GM18520 (cell line): ENCODE results near the gene LTBP4.

Experiments used
- ATAC-seq: cut with Tn5 transposase; IDR thresholded peaks from one replicate; pipeline ENCODE4 v1.9.1; 2021; ENCODE audit not compliant: unreplicated experiment

LTBP4 gene

DNA sequence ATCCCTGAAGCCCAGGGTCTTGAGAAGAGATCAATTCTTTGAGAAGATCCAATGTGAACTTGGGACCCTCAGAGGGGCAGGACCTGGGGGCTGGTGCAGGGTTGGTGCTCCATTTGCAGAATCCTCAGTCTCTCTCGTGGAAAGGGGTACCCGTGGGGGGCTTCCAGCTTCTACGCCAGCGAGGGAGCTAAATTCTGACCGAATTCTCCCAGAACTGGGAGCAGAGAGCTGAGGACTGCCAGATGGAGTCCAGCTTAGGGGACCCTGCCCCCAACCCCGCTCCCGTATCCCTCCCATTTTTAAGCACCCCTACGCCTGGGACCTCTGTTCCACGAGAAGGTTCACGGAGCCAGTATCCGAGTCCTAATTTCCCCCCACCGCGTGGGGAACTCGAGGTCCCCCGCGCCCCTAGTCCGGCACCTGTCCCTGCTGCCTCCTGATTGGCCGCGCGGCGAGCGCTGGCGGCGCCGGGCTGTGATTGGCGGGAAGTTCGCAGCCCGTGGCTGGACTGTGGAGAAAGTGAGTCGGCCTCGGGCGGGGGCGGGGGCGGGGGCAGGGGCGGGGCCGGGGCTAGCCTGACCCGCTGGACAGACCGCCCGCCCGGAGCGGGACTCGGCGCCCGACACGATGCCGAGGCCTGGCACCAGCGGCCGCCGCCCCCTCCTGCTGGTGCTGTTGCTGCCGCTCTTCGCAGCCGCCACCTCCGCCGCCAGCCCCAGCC, 4.4 kb upstream of the LTBP4 start:
- ATAC-seq: no peak

DNA sequence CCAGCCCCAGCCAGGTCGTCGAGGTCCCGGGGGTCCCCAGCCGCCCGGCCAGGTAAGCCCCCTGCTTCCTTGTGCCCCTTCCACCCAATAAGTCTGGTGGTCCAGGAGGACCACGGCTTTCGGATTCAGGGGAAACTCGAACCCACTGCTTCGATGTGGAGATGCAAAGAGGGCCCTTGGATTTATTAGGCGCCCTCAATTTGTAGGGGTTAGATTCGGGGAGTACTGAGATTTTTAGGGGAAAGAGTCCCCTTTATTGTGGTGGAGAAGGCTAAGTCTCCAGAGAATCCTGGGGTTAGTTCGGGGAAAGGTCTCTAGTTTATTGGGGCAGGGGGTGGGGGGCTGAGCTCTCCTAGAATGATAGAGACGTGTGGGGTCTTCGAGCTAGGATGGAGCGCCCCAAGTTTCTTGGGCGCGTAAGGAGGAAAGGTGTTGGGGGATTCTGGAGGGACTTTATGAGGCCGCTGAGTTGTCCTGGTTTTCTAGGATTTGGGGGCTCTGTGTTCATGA, 3.8 kb upstream of the LTBP4 start:
- no peak for ATAC-seq

DNA sequence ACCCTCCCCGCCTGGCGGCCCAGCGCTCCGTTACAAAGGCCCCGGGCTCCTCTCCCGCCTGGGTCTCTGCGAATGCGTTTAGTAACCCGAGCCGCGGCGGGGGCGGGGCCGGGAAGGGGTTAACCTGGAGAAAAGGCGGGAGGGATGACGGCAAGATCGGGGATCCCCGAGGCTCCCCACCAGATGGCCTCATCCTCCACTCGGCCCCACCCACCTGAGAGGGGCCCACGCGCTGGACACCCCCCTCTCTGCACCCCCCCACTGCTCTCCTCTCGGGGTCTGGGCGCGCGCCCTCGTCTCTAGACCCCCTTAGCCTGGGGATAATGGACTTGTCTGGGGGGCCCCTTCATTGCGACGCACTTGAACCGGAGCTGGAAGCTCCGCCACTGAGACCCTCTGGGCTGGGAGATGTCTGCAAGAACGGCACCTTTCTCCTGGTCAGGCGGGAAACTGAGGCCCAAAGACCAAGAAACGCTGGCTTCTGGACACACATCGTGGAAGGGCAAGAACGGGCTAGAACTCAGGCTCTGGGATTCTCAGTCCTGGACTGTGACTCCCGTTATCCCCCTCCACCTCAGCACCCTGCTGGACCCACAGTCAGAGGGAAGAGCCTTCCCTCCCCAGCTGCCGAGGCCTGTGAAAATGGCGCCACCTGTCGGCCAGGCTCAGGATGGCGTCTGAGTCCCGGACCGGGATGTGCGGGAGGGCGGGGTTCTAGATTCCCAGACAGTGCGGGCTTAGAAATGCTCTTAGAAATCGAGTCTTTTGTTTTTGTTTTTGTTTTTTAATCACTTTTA, 2.9 kb upstream of the LTBP4 start:
- ATAC-seq: peak; percentile 43

DNA sequence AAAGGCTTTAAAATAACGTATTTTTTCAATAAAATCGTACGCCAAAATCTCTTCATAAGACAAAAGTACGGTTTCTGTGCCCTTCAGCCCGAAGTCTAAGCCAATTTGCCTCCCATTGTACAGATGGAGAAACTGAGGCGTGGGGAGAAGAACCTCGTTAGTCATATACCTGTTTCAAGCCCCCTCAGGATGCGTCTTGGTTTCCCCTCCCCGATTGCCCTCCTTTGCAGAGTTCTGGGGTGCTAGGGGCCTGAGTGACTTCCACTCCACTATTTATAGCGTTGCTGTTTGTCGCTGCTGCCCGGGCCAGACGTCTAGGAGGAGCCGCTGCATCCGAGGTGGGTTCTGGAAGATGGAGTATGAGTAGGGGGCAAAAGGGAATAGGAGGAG, 2.3 kb upstream of the LTBP4 start:
- no peak for ATAC-seq

DNA sequence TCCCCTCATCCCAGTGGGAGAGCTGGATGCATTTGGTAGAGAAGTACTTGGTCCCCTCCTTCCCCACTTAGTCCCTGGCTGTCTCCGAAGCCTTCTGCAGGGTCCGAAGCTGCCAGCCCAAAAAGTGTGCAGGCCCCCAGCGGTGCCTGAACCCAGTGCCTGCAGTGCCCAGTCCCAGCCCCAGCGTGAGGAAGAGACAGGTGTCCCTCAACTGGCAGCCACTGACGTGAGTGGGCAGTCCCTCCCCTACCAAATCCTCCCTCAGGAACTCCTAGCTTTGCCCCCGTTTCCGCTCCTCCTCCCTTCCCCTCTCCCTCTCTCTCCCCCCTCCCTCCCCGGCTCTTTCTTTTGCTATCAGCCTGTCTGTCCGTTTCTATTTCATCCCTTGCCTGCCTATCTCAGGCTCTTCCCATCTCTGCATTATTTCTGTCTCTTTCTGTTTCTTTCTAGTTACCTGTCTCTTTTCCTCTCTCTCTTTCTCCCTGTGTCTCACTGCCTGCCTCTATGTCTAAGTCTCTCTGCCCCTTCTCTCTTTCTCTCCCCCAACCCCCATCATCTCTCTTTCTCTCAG, 1.8 kb upstream of the LTBP4 start:
- ATAC-seq: no peak

DNA sequence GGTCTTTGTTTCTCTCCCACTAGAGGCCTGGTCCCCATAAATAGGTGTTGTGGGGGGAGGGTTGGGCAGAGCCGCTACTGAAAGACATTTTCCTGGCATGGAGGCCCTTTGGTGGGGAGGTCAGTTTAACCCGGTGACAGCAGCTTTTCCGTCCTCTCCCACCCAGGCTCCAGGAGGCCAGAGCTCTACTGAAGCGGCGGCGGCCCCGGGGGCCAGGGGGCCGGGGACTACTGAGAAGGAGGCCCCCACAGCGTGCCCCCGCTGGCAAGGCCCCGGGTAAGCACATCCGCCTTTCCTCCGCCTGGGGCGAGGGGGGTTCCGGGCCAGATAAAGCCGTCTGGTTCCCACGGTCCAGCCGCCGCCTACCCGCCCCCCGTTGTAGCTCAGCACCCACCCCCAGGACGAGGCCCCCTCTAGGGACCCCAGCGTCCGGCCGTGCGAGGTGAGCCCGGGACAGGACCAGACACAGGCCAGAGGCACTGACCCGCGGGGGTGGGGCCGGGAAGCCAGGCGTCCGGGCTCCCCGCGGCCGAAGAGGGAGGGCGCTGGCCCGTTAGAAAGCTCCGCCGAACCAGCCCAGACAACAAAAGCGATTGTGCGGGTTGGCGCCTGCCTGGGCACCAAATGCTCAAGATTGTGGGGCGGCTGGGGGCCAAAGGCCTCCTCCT, 1.1 kb upstream of the LTBP4 start:
- no peak for ATAC-seq

DNA sequence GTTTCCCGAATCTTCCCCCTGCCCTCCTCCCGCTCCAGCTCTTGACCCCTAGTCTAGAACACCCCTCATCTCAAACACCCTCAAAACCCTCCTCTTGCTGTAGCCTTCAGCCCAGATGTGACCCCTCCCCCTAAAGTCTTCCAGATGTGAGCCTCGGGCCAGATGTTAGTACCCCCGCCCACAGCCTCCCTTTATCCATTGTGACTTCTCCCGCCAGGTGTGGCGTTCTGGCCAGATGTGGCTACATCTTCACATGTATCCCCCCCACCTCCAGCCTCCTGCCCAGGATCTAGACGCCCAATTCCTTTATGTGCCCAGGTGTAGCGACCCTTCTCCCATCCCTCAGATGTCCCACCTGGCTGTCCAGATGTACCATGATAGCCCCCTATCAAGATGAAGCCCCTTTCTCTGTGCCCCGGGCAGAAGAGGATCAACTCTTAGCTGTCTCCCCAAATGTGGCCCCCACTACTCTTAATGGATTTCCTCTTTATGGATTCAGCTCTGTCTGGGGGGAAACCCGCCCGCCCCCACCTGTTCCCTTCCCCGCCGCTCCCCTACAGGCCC, 517 bp upstream of the LTBP4 start:
- ATAC-seq: no peak

DNA sequence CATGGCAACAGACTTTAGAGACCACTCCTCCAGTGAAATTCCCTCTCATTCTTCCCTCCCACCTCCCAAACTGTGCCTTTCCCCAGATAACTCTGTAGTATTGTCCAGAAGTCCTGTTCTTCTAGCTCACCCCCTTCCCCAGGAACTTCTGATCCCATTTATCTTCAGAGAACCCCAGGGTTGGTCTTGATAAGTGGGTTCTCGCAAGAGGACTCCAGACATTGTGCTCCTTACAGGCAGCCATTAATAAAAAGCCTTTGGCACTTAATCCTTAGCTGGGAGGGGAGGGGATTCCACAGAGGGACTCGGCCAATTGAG, 1.9 kb downstream of the LTBP4 start:
- ATAC-seq: no peak

DNA sequence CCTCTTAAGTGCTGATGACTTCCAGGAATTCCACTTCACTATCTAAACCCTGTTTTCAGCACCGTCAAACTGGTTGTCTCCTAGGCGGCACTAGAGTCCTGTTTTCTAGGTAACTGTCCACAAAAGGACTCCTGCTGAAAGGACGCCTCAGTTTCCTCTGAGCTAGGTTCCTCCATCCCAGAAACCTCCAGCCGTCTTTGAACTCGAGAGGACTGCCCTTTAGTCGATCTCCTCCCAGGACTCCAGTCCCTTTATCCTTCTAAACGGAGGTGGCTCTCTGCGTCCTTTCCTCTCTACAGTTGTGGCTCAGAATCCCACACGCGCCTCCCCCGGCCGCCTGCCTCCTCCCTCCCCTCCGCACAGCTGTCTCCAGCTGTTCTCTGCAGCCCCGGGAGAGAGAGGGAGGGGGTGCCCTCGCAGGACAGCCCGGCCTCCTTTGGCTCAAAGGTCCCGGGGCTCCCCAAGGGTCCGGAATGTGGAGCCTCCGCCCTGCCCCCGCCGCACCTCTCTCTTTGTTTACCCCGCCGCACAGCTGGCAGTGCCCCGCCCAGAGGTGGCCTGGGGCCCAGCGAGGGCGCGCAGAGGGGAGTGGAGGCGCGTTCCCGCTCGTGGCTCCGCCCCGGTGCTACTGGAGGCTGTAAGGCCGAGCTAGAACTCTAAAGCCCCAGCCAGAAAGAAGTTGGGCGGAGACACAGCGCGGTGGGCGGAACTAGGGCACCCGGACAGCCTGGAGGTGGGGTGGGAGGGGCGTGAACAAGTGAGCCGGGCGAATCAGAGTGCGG, 2.4 kb downstream of the LTBP4 start:
- ATAC-seq: peak; percentile 59

DNA sequence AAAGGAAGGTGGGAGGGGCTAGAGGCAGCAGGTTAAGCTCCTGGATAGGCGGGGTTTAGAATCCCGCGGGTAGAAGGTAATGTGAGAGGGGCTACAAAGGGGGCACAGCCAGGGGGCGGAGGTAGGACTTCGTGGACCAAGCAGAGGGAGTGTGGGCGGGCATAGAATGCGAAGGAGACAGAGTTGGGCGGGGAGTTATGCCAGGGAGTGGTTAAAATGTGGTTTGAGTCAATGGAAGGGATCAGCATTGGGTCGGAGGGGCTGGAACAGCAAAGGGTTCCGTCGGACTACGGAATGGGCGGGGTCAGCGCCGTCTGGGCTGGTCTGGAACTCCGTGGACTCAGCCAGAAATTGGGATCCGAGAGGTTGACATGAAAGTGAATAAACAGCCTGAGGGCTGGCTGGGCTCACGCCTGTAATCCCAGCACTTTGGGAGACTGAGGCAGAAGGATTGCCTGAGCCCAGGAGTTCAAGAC, 3.0 kb downstream of the LTBP4 start:
- ATAC-seq: no peak

DNA sequence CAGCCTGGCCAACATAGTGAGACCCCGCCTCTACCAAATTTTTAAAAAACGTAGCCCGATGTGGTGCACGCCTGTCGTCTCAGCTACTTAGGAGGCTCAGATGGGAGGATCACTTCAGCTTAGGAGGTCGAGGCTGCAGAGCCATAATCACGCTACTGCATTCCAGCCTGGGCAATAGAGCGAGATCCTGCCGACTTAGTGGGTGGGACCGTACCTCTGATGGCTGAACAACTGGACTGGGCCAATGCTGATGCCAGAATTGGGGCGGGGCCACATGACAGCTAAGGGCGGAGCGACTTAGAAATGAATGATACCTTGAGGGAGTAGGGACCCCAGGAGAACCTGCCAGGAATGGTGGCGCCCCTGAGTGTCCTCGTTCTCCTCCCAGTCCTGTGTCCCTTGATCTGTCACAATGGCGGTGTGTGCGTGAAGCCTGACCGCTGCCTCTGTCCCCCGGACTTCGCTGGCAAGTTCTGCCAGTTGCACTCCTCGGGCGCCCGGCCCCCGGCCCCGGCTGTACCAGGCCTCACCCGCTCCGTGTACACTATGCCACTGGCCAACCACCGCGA, 3.6 kb downstream of the LTBP4 start:
- no peak for ATAC-seq

DNA sequence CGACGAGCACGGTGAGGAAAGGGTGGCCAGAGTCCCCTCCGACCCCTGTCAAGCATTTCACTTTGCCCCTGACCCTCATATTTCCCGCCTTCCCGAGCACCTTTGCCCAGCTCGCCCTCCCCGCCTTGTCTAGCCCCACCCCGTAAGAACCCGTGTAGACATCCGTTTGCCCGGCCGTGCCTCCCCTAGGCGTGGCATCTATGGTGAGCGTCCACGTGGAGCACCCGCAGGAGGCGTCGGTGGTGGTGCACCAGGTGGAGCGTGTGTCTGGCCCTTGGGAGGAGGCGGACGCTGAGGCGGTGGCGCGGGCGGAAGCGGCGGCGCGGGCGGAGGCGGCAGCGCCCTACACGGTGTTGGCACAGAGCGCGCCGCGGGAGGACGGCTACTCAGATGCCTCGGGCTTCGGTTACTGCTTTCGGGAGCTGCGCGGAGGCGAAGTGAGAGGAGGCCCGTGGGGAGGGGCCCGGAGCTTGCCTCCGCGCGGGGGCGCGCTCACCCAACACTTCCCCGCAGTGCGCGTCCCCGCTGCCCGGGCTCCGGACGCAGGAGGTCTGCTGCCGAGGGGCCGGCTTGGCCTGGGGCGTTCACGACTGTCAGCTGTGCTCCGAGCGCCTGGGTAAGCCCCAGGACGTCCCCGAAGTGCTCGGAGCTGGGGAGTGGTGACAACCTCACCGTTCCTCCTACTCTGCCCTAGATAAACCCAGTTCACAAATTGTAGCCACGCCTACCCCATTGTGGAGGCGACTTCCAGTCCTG, 4.2 kb downstream of the LTBP4 start:
- peak; percentile 37 for ATAC-seq

DNA sequence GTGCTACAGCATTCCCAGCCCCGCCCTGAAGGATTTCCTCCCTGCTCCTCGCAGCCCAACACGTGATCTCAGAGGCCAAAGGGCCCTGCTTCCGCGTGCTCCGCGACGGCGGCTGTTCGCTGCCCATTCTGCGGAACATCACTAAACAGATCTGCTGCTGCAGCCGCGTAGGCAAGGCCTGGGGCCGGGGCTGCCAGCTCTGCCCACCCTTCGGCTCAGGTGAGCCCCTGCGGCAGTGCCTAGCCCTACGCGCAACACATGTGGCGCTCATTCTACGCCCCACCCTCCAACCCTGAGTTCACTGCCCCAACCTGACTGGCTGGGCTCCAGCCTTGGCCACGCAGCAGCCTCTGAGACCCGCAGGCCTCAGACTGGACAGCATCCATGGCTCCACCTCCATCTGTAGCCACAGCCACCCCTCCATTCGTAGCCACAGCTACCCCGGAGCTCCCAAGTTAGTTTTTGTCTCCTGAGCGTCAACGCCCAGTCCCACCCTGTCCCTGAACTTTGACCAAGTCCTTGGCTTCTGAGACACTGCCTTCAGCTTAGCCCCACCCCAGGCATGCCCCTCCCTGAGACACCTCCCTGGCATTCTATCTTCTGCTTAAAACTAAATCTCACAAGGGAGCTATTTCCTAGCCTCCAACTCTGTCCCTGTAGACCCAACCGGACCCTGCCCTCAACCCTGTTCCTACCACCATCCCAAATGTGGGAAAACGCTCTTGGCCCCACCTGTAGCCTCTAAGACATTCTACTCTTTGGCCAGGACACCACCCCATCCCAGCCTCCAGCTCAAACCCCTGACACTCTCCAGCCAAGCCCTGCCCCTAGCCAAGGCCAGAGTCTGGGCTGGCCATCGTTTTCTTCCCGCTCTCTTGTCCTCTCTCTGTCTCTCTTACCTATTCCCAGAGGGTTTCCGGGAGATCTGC, 6.4 kb downstream of the LTBP4 start:
- ATAC-seq: no peak

DNA sequence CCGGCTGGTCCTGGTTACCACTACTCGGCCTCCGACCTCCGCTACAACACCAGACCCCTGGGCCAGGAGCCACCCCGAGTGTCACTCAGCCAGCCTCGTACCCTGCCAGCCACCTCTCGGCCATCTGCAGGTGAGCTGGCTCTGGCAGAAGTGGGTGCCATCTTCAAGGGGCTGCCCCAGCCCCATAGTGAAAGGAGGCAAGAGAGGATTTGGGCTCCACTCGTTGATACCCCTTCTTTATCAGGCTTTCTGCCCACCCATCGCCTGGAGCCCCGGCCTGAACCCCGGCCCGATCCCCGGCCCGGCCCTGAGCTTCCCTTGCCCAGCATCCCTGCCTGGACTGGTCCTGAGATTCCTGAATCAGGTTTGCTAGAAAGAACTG, 7.1 kb downstream of the LTBP4 start:
- no peak for ATAC-seq

DNA sequence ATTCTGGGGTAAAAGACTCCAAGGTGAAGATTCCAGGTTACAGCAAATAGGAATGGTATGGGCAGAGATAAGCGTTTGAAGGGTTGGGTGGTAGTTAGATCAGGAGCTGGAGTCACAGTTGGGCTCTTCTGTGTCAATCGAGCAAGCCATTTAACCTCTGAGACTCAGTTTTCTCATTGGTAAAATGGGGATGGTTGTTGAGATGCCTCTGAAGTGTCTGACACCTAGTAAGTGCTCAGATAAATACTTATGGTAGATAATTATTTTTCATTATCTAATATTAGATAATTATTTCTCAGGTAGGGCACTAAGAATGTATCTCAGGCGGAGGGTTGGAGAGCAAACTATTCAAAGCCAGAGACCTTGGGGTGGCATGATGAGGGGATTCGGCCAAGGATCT, 7.8 kb downstream of the LTBP4 start:
- no peak for ATAC-seq

DNA sequence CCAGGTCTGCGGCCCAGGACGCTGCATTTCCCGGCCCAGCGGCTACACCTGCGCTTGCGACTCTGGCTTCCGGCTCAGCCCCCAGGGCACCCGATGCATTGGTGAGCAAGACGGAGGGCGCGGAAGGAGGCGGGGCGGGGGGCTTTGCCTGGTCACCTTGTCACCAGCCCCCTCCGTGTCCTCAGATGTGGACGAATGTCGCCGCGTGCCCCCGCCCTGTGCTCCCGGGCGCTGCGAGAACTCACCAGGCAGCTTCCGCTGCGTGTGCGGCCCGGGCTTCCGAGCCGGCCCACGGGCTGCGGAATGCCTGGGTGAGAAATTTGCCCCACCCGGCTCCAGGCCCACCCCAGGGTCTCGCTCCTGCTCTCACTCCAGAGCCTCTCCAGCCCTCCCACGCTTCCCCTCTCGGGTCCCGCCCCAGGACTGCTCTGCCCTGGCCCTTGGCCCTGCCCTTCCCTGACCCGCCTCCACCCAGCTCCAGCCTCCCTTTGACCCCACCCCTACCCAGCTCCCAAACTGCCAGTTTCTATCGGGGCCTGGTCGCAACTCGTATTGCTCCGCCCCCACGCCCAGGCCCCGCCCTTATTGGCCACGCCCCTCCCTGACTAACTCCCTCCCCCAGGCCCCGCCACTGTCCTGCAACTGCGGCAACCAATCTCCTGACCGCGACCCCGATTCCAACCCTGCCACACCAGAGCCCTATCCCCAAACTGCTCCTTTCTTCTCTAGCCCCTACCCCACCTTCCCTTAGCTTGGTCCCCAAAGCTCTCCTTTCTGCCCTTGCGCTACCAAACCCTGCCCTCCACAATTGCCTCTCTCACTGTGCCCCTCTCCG, 8.6 kb downstream of the LTBP4 start:
- peak; percentile 30 for ATAC-seq

DNA sequence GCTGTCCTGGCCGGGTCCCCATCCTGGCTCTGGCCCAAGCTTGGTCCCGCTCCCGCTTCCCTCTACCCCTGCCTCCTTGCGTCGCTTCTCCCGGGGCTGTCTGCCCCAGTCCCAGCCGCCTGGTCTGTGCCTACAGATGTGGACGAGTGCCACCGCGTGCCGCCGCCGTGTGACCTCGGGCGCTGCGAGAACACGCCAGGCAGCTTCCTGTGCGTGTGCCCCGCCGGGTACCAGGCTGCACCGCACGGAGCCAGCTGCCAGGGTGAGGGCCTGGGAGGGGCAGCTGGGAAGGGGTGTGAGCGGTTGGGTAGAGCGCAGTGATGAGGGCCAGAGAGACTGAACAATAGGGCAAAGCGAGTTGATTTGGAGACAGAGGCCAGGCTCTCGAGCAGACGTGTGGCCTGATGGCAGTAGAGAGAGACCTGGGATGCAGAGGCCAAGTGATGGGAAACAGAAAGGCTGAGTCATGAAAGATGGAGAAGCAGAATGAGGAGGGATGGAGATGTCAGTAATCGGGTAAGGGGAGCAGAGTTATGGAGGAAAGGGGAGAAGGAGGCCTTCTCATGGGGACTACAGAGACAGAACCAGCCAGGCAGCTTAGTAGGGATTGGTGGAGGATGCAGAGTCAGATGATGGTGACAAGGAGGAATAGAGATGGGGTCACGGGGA, 9.4 kb downstream of the LTBP4 start:
- ATAC-seq: no peak
